ENCODE results near the gene LTC4S. TPM values are rescaled to one million over a fixed set of nuclear protein-coding genes. Genes with fewer than 3 reads are reported as not detected.

Gene LTC4S
- total RNA-seq, 1 donor from 2014 or later = 9.6 TPM

GRCh38 chr5:179806250-179807048 is 12.7 kb downstream of the LTC4S start, which contains the start of gene MGAT4B:
MGAT4B (minus strand) TSS chr5:179806866; CDS start chr5:179806583, 283 bp downstream.
- no peak for DNase-seq (ENCODE audit: low spot score)

DNA sequence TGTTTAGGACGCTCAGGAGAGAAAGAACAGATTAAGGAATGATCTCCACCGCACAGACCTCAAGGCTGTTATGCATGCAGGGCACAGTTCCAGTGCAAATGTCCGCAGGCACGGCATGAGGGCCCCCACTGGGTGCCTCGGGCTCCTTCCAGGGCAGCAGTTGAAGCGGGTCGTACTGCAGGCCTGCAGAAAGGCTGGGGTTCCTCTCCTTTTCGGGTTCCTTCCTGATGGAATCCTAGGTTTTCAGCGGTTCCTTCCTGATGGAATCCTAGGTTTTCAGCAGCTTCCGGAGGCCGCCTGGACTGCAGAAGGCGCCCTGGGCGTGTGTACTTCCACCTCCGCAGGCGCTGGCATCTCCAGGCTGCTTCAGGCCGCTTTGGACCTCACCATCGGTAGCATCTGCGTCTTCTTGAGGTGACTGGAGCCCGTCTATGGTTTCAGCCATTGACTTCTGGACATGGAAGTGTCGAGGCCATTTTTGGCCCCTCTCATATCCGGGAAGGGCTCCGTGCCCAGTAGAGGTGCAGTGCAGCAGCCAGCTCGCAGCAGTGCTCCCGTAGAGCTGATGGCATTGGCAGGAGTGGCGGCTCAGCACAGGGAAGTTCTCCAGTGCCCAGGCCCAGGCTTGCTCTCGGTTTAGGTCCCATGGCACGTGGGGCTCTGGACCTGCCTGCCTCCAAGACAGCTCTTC is 18.5 kb downstream of the LTC4S start:
- DNase-seq (ENCODE audit: low spot score) = no peak

DNA sequence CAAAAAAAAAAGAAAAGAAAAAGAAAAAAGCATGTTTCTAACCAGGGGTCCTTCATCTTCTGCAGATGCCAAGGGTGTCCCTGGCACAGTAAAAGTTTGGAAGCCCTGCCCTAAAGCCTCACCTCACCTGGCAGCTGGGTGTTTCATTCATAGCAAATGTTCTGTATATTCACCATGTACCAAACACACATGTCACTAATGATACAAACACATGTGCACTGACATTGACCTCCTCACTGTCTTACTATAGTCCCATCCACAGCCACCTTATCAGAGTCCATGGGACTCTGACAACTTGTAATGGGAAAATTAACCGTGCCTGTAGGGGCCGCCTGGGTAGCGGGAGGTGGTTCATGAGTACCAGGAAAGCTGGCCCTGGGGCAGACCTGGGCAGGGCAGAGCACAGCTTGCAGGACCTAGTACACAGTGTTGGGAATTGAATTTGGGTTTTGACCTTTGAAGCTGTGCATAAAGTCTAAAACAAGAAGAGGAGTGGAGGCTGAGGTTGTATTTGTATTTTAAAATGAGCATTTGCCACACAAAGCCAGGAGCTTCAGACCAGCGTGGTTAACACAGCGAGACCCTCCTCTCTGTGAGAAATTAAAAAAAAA is 19.3 kb downstream of the LTC4S start:
- no peak for DNase-seq (ENCODE audit: low spot score)

- no peak for DNase-seq (ENCODE audit: low spot score)
These were observed 20.3 kb downstream of the LTC4S start for GRCh38 chr5:179814090-179814489.

GRCh38 chr5:179815491-179816249 is 21.9 kb downstream of the LTC4S start:
- no peak for DNase-seq (ENCODE audit: low spot score)

GRCh38 chr5:179816401-179816795 is 22.6 kb downstream of the LTC4S start:
- no peak for DNase-seq (ENCODE audit: low spot score)

DNA sequence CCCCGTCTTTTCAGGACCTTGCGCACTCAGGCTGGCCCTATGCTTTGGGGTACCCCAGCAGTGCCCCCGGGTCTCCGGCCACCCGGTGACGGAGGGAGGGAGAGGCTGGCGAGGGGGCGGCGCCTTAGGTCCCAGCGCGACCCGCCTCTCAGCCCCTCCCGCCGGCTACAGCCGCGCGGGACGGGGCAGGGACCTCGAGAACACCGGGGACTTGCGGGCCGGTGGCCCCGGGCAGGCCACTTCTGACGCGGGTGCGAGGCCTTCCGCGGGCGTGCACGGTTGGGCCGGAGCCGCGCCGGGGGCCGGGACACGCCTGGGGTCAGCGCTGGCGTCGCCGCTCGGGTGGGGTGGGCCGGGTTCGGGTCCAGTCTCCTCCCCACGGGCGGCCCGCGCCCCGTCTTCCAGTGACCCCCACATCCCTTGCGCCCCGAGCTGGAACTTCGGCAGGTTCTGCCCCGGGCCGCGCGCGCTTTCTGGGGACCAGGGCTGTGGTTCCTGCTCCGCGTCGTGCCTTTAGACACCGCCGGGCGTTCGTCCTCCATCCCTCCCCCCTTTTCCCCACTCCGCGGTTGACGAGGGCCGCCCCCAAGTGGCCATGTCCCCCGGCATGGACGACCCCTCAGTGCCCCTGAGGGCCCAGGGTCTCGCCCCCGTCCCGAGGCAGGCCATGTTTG is 23.1 kb downstream of the LTC4S start:
- no peak for DNase-seq (ENCODE audit: low spot score)

DNA sequence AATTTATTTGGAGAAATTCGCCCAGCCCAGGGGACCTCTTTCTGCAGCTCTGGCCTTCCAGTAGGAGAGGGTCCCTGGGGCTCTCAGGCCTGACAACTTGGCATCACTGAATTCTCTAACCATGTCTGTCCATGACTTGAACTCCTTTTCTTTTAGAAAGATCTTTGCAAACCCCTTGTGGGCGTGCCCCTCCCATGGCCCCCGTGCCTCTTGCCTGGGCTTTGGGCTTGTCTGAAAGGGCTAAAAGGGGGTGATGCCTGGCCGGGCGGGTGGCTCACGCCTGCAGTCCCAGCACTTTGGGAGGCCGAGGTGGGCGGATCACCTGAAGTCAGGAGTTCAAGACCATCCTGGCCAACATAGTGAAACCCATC is 23.7 kb downstream of the LTC4S start:
- DNase-seq (ENCODE audit: low spot score) = no peak

DNA sequence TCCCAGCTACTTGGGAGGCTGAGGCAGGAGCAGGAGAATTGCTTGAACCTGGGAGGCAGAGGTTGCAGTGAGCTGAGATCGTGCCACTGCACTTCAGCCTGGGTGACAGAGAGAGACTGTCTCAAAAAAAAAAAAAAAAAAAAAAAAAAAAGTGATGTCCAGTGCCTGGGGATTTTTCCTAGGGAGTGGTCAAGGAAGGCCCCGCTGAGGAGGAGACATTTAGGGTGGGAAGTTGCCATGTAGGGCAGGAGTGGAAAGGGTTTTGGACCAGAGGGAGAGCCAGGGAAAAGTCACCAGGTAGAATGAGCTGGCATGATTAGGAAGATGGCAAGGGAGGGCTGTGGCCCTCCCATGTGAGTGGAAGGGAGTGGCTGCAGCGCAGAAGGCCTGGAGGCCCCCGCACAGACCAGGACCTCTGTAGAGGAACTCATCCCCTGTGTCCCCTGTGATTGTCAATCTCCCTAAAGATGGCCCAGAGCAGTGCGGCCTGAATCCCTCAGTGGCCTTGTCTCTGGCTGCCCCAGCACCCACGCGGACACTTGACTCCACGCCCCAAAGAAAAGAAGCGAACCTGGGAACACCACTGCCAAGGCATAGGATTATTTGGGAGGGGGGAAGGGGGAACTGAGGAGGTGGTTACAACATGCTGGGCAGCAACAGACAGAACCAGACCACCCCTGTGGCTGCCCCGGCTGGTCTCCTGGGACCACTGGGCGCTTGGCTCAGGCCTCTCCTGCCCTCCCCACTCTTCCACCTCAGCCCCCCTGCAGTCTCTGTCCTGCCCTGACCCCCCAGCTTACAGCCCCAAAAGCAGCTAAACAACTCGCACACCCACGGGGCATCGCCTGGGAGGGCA is 24.3 kb downstream of the LTC4S start:
- DNase-seq (ENCODE audit: low spot score) = no peak

GRCh38 chr5:179818746-179819295 is 25.0 kb downstream of the LTC4S start:
- peak; percentile 98 for DNase-seq (ENCODE audit: low spot score)

- no peak for DNase-seq (ENCODE audit: low spot score)
These were observed 25.7 kb downstream of the LTC4S start for GRCh38 chr5:179819296-179820126.

GRCh38 chr5:179820127-179820482 is 26.3 kb downstream of the LTC4S start:
- no peak for DNase-seq (ENCODE audit: low spot score)

DNA sequence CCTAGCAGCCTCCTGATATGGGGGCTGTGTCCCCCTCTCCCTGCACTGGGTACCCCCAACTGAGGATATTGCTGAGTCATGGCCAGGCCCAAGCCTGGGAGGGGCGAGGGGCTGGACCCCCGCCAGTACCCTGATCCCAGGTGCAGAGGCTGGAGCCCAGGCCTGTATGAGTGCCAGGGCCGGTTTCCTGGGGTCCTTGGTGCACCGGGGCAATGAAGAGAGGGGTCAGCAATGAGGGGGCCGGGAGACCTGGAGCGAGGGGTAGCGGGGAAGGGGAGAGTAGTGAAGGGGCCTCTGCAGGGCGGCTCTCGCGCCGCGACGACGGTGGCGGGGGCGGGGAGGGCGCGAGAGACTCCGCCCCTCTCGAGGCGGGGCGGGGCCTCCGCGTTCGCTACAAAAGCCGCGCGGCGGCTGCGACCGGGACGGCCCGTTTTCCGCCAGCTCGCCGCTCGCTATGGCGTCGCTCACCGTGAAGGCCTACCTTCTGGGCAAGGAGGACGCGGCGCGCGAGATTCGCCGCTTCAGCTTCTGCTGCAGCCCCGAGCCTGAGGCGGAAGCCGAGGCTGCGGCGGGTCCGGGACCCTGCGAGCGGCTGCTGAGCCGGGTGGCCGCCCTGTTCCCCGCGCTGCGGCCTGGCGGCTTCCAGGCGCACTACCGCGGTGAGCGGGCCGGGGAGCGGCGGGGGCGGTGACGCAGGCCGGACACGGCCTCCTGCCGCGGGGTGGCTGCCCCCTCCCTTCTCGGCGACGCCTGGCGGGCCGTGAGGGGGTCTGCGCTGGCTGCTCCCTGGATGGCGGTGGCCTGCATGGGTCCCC is 26.9 kb downstream of the LTC4S start, which contains the start of gene SQSTM1:
Gene SQSTM1, plus strand, starts transcription at position 423 of the 815 bp plus-strand sequence. Its CDS starts 32 bp downstream, at position 455.
- DNase-seq (ENCODE audit: low spot score) = peak; percentile 97

- DNase-seq (ENCODE audit: low spot score) = peak; percentile 97
These were observed 27.7 kb downstream of the LTC4S start for GRCh38 chr5:179821298-179822058.

- no peak for DNase-seq (ENCODE audit: low spot score)
These were observed 28.3 kb downstream of the LTC4S start for GRCh38 chr5:179822059-179822432.

DNA sequence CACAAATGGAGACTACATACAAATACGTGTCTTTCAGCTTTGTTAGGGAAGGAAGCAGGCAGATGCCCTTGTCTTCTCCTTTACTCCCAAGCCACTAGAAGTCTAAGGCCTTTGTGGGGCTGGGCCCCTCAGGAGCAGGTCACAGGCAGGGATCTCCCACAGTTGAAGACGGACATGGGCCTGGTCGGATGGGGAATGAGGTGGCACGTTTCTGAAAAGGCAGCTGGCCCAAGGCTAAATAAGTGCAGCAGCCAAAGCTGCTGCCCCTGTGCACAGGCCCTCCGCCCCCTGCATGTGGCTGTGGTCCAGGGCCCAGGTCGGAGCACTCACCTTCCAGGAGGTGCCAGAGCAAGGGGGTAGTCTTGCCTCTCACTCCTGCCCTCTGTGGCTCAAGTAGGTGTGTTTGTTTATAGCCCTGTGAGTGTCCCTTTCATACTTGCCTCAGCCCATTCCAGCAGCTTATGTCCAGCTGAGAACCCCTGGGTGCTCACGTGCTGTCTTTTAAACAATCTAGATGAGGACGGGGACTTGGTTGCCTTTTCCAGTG is 28.7 kb downstream of the LTC4S start:
- no peak for DNase-seq (ENCODE audit: low spot score)

Data from mesenteric fat pad (tissue), 1 donor.